CD1c-positive myeloid dendritic cell (primary cell): ENCODE data around the gene KCTD19.

Source experiments
- DNase-seq: peaks from one replicate; pipeline ENCODE4 v3.0.0-alpha.2; 2016; ENCODE audit errors: extremely low spot score

The KCTD19 gene

DNA sequence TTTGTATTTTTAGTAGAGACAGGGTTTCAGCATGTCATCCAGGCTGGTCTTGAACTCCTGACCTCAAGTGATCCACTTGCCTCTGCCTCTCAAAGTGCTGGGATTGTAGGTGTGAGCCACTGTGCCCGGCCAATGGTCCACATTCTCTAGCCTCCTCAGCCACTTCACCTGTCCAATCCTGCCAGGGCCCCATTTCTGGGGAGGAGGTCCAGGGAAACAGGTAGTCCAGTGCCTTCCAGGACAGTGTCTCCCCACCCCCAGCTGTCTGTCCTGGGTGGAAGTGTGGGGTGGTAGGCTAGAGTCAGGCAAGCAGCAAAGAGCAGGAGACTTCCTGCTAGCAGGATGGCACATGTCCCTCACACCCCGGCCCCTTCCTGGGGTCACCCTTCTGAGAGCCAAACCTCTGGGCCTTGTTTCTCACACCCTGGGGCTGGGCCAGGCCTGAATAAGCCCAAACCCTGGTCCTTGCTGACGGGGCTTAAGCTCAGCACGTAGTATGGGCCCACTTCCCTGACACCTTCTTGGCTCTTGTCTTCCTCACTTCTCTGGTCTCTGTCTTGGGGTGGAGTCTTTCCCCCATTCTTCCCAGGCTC, 84.3 kb downstream of the KCTD19 start:
- DNase-seq = no peak

DNA sequence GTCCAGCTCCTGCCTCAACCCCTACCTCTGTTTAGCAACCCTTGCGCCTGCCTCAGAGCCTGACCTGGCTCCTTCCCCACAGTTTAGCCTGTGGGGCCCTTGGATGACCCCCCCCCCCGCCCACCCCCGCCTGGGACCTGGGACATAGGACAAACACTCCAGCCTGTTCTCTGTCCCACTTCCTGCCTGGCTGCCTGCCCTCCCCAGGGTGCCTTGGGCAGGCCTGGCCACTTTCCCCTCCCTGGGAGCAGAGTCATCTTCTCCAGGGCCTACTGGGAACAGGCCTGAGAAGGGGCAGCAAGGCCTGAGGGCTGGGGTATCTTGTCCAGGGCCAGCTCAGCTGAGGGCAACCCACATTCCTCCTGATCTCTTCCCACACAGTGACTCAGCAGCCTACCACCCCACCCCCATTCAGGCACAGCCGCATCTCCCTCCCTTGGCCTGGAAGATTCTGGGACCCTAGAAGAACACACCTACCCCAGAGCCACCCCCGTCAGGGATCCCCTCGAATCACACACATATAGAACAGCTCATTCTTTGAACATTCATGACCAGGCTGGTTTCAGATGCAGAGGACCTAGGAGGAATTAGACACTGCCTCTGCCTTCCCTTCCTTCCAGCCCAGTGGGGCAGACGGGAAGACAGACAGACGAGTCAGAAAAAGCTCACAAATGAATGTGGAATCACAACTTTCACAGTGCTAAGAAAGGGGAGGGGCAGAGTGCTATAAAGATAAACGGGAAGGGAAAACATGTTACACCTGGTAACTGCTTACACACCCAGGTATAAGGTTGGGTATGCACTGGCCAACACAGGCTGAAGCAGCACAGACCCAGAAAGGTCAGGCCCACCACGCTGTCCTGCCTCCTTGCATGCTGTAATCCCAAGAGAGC, 85.3 kb downstream of the KCTD19 start:
- DNase-seq = peak; percentile 36

DNA sequence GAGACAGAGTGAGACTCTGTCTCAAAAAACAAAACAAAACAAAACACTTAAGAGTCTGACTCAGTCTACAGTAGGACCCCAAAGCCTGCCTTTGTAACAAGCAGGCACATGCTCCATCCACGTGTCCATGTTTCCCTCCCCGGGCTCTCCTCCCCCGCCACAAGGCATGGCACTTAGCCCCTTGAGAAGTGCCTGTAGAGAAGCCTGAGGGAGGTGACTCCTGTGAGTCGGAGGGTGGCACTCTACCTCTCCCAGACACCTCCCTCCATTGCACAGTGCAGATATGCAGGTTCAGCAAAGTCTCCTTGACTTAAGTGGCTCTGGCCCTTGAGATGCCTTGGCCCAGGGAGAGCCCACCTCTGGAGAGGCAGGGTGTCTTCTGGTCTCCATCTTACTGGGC, 86.0 kb downstream of the KCTD19 start:
- DNase-seq = no peak
